Epithelial cell of esophagus (primary cell): Measurements from ENCODE around the gene CLEC16A.
"Not testable (repeated sequence)": the region's sequence is repeated elsewhere in the genome, so short reads cannot be mapped to it uniquely, and the experiment has no call there.

Source experiments
- DNase-seq: peaks from one replicate; pipeline ENCODE4 v3.0.0; 2010; ENCODE audit warnings: low read depth
- H3K4me3 ChIP-seq: 2 replicates; pipeline ENCODE4 v1.5.1; 2011; ENCODE audit warnings: mild to moderate bottlenecking, low read length, control low read depth
- TF ChIP-seq, protein P1 (sequence below): IDR thresholded peaks from 2 replicates; pipeline ENCODE4 v1.5.1; 2011; ENCODE audit warnings: low read depth, mild to moderate bottlenecking, low read length, control low read depth, inconsistent platforms; ENCODE audit not compliant: insufficient read depth; ENCODE audit errors: missing control alignments

CLEC16A gene

DNA sequence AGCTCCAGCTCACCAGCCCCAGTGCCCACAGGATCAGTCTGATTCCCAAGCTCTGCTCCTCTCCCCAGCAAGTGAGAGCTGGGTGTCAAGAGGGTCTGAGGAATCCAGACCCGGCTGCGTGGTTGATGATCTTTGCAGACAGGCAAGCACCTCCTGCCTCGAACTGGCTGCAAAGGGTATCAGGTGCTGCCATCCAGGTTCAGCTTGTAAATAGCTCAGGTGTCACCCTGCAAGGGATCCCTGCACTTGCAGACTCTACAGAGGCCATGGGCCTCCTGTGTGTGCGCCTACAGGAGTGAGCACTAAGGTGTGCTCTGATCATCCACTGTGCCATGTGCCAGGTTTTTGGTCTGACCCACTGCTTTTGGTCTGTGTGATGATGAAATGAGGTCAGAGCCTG is 18.3 kb upstream of the CLEC16A start:
- TF ChIP-seq, protein P1, sequence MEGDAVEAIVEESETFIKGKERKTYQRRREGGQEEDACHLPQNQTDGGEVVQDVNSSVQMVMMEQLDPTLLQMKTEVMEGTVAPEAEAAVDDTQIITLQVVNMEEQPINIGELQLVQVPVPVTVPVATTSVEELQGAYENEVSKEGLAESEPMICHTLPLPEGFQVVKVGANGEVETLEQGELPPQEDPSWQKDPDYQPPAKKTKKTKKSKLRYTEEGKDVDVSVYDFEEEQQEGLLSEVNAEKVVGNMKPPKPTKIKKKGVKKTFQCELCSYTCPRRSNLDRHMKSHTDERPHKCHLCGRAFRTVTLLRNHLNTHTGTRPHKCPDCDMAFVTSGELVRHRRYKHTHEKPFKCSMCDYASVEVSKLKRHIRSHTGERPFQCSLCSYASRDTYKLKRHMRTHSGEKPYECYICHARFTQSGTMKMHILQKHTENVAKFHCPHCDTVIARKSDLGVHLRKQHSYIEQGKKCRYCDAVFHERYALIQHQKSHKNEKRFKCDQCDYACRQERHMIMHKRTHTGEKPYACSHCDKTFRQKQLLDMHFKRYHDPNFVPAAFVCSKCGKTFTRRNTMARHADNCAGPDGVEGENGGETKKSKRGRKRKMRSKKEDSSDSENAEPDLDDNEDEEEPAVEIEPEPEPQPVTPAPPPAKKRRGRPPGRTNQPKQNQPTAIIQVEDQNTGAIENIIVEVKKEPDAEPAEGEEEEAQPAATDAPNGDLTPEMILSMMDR: no peak
- no peak for DNase-seq
- H3K4me3 ChIP-seq: no peak overlapping the region

DNA sequence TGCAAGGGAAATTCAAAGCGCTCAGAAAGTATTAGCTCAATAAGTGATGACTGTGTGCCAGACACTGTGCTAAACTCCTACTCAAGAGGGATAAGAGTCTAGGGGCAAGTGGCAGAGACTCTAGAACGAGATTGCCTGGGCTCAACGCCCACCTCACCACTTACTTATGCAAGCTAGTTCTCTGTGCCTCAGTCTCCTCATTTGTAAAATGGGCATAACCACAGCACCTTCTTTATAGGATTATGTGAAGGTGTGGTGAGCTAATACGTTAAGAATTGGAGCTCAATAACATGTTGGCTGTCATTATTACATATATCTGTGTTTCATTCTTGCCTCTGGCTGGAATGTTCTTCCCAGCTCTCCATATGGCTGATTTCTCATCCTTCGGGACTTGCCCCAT is 17.5 kb upstream of the CLEC16A start:
- TF ChIP-seq, protein P1: no peak
- H3K4me3 ChIP-seq: no peak overlapping the region
- no peak for DNase-seq

DNA sequence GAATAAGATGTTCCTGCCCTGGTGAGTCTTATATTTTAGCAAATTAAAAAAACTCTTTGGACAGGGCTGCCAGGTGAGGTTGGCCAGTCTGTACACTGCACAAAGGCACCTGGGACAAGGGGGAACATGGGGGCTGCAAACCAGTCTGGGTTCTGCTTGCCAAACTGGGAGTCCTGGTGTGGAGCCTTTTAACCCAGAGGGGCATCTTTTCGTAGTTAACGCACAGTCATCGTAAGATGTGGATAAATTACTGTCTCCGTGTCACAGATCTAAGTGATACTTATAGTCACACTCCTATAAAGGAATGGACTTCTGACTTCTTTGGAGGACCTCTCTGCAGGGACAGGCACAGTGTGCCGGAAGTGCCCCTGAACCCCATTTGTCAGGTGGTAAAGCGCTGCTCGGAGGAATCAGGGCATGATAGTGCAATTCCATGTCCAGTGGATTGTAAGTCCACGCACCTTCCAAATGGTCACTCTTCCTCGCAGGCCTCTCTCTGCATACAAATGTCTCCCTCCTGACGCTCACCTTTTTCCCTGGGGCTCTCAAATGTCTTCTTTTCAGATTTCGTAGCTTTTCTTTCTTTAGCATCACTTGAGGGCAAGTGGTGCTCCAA is 16.8 kb upstream of the CLEC16A start:
- TF ChIP-seq, protein P1: no peak
- H3K4me3 ChIP-seq: no peak overlapping the region
- no peak for DNase-seq

DNA sequence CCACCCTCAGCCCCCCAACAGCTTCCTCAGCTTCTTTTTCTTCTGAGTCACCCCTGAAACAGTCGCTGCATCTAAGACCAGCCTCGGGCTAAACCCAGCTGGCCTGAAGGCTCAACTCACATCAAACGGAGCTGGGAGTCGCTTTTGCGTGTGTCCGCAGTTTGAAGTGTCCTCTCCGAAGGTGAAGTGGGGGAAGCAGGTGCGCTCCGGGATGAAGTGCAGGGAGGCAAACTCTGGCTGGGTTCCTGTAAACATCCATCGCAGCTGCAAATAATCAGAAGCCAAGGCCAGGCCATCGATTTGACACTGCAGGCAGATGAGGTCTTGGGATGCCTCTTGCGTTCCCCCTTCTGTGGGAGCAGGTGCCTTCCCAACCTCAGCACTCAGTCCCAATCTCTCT is 15.3 kb upstream of the CLEC16A start:
- not testable (repeated sequence) for DNase-seq, H3K4me3 ChIP-seq

DNA sequence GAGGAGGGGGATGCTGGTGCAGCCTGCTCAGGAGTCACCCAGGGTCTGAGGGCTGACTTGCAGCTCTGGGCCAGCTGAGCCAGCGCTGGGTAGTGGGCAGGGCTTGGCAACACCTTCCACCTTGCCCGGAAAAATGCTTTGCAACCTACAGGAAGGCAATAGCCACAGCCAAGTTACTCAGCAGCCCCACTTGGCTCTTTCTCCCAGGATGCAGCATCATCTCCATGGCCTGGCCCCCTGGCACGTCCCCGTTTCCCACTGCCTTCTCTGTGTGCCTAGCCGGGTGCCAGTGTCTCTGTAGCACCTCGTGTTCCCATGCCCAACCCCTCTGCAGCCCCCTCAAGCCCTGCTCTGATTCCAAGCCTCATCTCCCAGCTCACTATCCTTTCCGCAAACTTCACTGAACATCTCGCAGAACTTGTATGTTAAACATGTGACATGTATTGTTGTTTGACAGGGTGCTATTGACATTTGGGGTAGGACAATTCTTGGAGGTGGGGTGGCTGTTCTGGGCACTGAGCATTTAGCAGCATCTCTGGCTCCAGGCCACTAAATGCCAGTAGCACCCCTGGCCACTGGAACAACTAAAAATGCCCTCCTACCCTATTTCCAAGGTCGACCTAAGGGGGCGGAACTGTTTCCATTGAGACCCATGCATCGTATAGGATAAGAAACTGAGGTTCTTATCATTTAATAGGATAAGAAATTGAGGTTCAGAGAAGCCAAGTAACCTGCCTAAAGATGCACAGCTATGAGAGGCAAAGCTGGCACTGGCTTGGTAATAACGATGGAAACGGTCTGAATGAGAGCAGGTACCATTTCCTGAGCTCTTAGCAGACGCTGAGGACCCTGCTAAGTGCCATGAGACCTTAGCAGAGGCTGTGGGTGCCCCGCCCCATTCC is 14.3 kb upstream of the CLEC16A start:
- TF ChIP-seq, protein P1: no peak
- no peak overlapping the region for H3K4me3 ChIP-seq
- no peak for DNase-seq

DNA sequence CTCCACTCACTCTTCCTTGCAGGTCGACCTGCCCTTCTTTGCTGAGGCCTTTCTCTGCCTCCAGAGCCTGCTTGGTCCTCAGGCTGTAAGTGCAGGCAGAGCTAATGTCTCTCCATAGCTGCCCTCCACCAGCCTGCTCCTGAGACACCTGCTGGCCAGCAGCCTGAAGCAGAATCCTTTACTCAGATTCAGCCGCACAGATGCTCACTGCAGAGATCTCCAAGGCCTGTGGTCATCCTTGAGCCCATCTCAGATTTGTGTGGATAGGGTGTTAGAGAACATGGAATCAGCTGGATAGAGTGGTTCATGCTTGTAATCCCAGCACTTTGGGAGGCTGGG is 13.6 kb upstream of the CLEC16A start:
- H3K4me3 ChIP-seq: no peak overlapping the region
- no peak for DNase-seq
- TF ChIP-seq, protein P1: no peak

DNA sequence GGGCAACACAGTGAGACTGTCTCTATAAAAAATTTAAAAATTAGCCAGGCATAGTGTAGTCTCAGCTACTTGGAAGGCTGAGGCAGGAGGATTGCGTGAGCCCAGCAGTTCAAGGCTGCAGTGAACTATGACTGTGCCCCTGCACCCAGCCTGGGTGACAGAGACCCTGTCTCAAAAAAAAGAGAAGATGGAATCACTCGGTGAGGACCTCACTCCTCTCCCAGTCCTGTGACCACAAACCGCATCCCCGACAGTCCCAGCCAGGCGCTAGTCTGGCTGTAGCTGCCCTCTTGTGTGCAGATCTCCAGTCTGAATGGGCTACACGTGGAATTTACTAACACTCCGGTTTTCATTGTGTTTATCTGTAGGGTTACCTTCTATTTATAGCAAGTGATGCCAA is 13.2 kb upstream of the CLEC16A start:
- H3K4me3 ChIP-seq: no peak overlapping the region
- no peak for DNase-seq
- TF ChIP-seq, protein P1: no peak
